Activated B cell treated with CpG ODN at 0.5 μM for 24 hours (primary cell): ENCODE data around the gene TACO1. TPM values are rescaled to one million over a fixed set of nuclear protein-coding genes. Genes with fewer than 3 reads are reported as not detected.

Experiments used
- ATAC-seq: fragments of 200-7000 bp; cut with Tn5 transposase; one replicate; pipeline ENCODE4 v1.10.0; 2021; ENCODE audit warnings: low read depth, mild to moderate bottlenecking, moderate library complexity
- CTCF ChIA-PET: fragments of 350-600 bp; sonication (Branson Sonifier 250); formaldehyde crosslinking; loops from one replicate; lab custom pipeline; 2021; ENCODE audit warnings: antibody characterized with exemption; lab: Charles Lee
- POLR2A ChIA-PET: fragments of 350-600 bp; sonication (Branson Sonifier 250); formaldehyde crosslinking; loops from one replicate; lab custom pipeline; 2021; ENCODE audit warnings: antibody characterized with exemption; lab: Charles Lee
- DNase-seq: peaks from one replicate; pipeline ENCODE4 v3.0.0; 2022
- H3K27ac Mint-ChIP-seq: one replicate; pipeline ENCODE4 v1.8.0; 2020; ENCODE audit warnings: mixed read lengths
- H3K27me3 Mint-ChIP-seq: one replicate; pipeline ENCODE4 v1.8.0; 2021; ENCODE audit warnings: mixed read lengths
- H3K36me3 Mint-ChIP-seq: one replicate; pipeline ENCODE4 v1.8.0; 2021; ENCODE audit warnings: low read depth, mixed read lengths
- H3K4me1 Mint-ChIP-seq: one replicate; pipeline ENCODE4 v1.8.0; 2021; ENCODE audit warnings: mixed read lengths
- H3K4me3 Mint-ChIP-seq: one replicate; pipeline ENCODE4 v1.8.0; 2020; ENCODE audit warnings: mild to moderate bottlenecking, mixed read lengths
- H3K9me3 Mint-ChIP-seq: one replicate; pipeline ENCODE4 v1.8.0; 2020; ENCODE audit warnings: mixed read lengths
- intact Hi-C: fragments of 100-400 bp; cut with micrococcal nuclease; formaldehyde crosslinking; loops from one replicate; pipeline ENCODE4 v1.15.1; 2024
- total RNA-seq: library from RNA; stranded (reverse); gene quantifications from 2 replicates; pipeline ENCODE4 v1.2.3, GENCODE V29; 2022
- TF ChIP-seq, protein P1 (sequence below): fragments of 200-600 bp; IDR thresholded peaks from one replicate; pipeline ENCODE4 v1.8.0; 2022; ENCODE audit warnings: antibody characterized with exemption, mild to moderate bottlenecking

The TACO1 gene
- total RNA-seq, 1 donor from 2014 or later = 19.1 TPM

DNA sequence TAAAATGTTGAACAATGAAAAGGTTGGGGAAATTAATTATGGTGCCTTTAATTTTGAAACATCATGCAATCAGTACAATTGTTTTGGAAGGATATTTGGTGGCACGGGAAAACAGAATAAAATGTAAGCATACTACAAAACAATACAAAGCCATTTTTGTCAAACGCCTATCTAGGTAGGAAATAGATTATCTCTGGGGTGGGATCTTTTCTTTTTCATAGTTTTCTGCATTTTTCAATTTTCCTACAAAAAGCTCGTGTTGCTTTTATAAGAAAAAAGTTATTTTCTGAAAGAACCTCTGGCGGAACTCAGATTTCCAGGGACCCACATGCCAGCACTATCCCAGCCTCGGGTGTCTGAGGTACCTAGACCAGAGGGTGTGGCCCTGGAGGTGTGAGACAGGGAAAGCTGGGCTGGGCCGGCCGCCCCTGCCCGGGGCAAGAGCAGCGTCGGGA, 20.6 kb downstream of the TACO1 start:
- DNase-seq (no peak), ATAC-seq (no peak)
- Mint-ChIP-seq H3K27me3 (no peaks in the 10 kb centered on the region), H3K4me1 (peaks cover 27% of the 10 kb centered on the region), H3K36me3 (peaks cover 6% of the 10 kb centered on the region), H3K9me3 (no peaks in the 10 kb centered on the region), H3K27ac (peak overlapping the region; percentile 91), H3K4me3 (peak overlapping the region; percentile 94)
- intact Hi-C loops = loop anchor here (5.0 to 10.0 kb wide), 4 partner anchors 46 to 656 kb away; partner anchors contain the start of genes CYB561 and TANC2
- TF ChIP-seq, protein P1, sequence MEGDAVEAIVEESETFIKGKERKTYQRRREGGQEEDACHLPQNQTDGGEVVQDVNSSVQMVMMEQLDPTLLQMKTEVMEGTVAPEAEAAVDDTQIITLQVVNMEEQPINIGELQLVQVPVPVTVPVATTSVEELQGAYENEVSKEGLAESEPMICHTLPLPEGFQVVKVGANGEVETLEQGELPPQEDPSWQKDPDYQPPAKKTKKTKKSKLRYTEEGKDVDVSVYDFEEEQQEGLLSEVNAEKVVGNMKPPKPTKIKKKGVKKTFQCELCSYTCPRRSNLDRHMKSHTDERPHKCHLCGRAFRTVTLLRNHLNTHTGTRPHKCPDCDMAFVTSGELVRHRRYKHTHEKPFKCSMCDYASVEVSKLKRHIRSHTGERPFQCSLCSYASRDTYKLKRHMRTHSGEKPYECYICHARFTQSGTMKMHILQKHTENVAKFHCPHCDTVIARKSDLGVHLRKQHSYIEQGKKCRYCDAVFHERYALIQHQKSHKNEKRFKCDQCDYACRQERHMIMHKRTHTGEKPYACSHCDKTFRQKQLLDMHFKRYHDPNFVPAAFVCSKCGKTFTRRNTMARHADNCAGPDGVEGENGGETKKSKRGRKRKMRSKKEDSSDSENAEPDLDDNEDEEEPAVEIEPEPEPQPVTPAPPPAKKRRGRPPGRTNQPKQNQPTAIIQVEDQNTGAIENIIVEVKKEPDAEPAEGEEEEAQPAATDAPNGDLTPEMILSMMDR = no peak
- ChIA-PET POLR2A (interaction anchor here (0.6 to 4.6 kb wide), 20 partner anchors 9 to 885 kb away, joined by 3 to 108 read pairs (median 6); partner anchors contain the start of genes CCDC47, CEP95, CYB561 and DDX42), CTCF (interaction anchor here (0.8 to 4.0 kb wide), 6 partner anchors 9 to 195 kb away, joined by 3 to 19 read pairs (median 6); no protein-coding TSS in a partner anchor)

DNA sequence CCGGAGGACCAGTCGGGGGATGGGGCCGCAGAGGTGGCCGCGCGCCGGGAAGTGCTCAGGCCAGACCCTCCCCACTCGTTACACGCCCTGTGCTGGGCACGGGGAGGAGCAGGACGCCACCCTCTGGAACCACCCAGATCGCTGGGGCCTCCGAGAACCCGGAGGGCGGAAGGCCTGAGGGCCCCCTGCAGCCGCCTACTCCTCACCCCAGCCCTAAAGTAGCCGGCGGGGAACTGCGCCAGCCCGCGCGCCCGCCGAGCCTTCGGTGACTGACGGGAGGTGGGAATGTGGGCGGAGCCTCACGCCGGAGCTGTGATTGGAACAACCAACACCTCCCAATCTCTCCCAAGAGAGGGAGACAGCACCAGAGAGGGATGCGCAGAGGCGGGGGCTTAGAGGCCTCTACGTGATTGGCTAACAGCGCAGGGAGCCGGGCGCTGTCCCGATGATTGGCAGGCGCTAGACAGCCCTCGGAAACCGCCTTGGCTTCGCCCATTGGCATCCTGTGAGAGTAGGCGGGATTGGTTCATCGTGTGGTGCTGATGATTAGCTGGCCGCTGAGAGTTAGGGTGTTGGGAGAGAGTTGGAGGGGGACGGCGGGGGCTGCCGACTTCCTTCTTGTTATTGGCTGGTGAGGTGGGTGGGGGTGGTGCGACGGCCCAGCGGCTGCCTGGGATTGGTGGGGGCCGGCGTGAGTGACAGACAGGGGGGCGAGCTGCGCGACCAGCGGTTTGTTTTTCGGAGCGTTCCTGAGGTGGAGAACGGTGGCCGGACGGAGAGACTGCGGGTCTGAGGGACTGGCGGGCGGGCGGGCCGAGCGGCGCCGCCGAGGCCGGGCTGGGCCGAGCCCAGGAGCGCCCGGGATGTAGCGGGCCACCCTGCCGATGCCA, 21.2 kb downstream of the TACO1 start, which contains the start of gene MAP3K3:
TSS of gene MAP3K3 (plus strand) at position 734 of the 890 bp plus-strand sequence. CDS start 343 bp downstream, outside the sequence.
- DNase-seq (peak; percentile 85), ATAC-seq (peak; percentile 89)
- intact Hi-C loops = loop anchor here (1.0 to 10.0 kb wide), 13 partner anchors 10 to 657 kb away; partner anchors contain the start of genes CCDC47, CYB561, DCAF7 and FTSJ3
- H3K4me1 Mint-ChIP-seq = peaks cover 33% of the 10 kb centered on the region
- H3K9me3 Mint-ChIP-seq = no peaks in the 10 kb centered on the region
- POLR2A ChIA-PET = interaction anchor here (0.6 to 4.6 kb wide), 29 partner anchors 10 to 1754 kb away, joined by 3 to 108 read pairs (median 6); partner anchors contain the start of genes CCDC47, CEP95, CYB561 and DCAF7
- H3K4me3 Mint-ChIP-seq = peak within 1 kb of the TSS; percentile 95
- peak within 1 kb of the TSS; percentile 91 for H3K27ac Mint-ChIP-seq
- H3K36me3 Mint-ChIP-seq = peaks cover 6% of the 10 kb centered on the region
- TF ChIP-seq, protein P1 = no peak
- H3K27me3 Mint-ChIP-seq = no peaks in the 10 kb centered on the region
- CTCF ChIA-PET = interaction anchor here (0.8 to 4.0 kb wide), 7 partner anchors 9 to 196 kb away, joined by 3 to 19 read pairs (median 6); no protein-coding TSS in a partner anchor

DNA sequence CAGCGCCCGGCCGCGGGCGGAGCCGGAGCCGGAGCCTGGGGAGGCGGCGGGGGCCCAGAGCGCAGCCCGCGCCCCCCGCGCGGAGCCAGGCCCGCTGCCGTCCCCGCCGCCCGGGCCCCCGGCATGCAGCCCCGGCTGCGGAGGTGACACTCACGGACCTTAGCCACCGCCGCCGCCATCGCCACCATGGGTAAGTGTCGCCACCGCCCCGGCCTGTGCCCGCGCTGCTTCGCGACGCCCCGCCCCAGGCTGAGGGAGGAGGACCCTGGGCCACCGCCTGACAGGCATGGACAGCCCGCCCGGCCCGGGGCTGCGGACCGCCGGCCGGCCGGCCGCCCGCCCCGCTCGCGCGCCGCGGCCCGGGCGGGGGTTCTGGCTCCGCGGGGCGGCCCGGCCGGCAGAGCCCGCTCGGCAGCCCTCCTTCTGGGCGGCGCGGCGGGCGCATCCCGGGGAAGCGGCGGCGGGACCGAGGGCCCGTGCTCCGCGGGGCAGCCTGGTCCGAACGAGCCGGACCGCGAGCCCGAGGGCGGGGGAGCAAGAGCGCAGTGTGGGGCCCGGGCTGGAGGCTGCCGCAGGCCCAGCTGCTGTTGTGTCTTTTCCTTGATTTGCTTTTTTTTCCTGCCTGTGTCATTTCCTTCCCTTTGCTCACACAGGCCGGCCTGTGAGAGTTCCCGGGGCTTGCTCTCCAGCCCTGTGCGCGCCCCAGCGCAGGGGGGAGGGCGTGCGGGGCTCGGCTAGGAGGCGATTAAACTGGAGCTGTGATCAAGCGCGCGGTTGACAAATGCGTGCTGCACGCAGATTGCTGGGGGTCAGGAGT, 22.1 kb downstream of the TACO1 start:
- intact Hi-C loops = loop anchor here (1.0 to 10.0 kb wide), 13 partner anchors 10 to 658 kb away; partner anchors contain the start of genes CCDC47, CYB561, DCAF7 and FTSJ3

More for the DNA sequence above, 22.1 kb downstream of the TACO1 start:
- no peaks in the 10 kb centered on the region for H3K27me3 Mint-ChIP-seq
- DNase-seq (peak; percentile 67), ATAC-seq (peak; percentile 13)
- peaks cover 33% of the 10 kb centered on the region for H3K4me1 Mint-ChIP-seq
- no peaks in the 10 kb centered on the region for H3K9me3 Mint-ChIP-seq
- ChIA-PET POLR2A (interaction anchor here (0.7 to 4.6 kb wide), 20 partner anchors 11 to 884 kb away, joined by 3 to 108 read pairs (median 8); partner anchors contain the start of genes CCDC47, CEP95, CYB561 and DCAF7), CTCF (interaction anchor here (0.7 to 4.0 kb wide), 4 partner anchors 10 to 196 kb away, joined by 3 to 19 read pairs (median 7); no protein-coding TSS in a partner anchor)
- TF ChIP-seq, protein P1 = no peak
- peak overlapping the region; percentile 79 for H3K27ac Mint-ChIP-seq
- peaks cover 6% of the 10 kb centered on the region for H3K36me3 Mint-ChIP-seq
- peak overlapping the region; percentile 95 for H3K4me3 Mint-ChIP-seq
